ENCODE data around the gene NDUFB2.

DNA sequence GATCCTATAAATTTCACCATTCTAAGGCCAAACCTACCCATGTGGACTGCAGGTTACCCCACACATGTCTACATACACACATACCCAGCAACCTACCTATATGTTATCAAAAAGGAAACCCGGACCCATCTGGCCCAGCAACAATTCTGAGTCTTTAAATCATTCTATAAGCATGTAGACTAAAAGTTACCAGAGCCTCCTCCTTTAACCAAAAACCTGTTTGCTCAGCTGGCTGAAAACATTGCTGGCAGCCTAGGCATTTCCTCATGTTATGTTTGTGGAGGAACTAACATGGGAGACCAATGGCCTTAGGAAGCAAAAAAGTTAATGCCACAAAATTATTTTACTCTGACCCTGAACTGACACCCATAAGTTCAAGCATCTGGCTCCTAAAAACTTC, 29.0 kb upstream of the NDUFB2 start:
- TF ChIP-seq, protein P1, sequence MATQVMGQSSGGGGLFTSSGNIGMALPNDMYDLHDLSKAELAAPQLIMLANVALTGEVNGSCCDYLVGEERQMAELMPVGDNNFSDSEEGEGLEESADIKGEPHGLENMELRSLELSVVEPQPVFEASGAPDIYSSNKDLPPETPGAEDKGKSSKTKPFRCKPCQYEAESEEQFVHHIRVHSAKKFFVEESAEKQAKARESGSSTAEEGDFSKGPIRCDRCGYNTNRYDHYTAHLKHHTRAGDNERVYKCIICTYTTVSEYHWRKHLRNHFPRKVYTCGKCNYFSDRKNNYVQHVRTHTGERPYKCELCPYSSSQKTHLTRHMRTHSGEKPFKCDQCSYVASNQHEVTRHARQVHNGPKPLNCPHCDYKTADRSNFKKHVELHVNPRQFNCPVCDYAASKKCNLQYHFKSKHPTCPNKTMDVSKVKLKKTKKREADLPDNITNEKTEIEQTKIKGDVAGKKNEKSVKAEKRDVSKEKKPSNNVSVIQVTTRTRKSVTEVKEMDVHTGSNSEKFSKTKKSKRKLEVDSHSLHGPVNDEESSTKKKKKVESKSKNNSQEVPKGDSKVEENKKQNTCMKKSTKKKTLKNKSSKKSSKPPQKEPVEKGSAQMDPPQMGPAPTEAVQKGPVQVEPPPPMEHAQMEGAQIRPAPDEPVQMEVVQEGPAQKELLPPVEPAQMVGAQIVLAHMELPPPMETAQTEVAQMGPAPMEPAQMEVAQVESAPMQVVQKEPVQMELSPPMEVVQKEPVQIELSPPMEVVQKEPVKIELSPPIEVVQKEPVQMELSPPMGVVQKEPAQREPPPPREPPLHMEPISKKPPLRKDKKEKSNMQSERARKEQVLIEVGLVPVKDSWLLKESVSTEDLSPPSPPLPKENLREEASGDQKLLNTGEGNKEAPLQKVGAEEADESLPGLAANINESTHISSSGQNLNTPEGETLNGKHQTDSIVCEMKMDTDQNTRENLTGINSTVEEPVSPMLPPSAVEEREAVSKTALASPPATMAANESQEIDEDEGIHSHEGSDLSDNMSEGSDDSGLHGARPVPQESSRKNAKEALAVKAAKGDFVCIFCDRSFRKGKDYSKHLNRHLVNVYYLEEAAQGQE (IDR thresholded peaks at IDR 0.05; ENCODE audit: insufficient read depth in 1 of 2, low read depth in 2 of 2, low read length in 2 of 2): no peak
- no peak for TF ChIP-seq FOXP2 (optimal IDR thresholded peaks at IDR 0.05; ENCODE audit: borderline replicate concordance, extremely low read depth, extremely low read length, insufficient read depth)
- TF ChIP-seq SIN3A (IDR thresholded peaks at IDR 0.05; ENCODE audit: borderline replicate concordance, insufficient read depth, low read length): no peak
- TF ChIP-seq POLR2AphosphoS5 (IDR thresholded peaks at IDR 0.05; ENCODE audit: low read depth, low read length): no peak
- TF ChIP-seq TAF1 (IDR thresholded peaks at IDR 0.05; ENCODE audit: borderline replicate concordance, insufficient read depth, low read length): no peak

Measured in PFSK-1 (cell line).